MG63 (cell line): ENCODE measurements around the gene ACADSB. TPM values are rescaled to one million over a fixed set of nuclear protein-coding genes. Genes with fewer than 3 reads are reported as not detected.

Source experiments
- DNase-seq: peaks from one replicate; pipeline ENCODE4 v3.0.0-alpha.2; 2020
- H3K27me3 ChIP-seq: fragments of 250-450 bp; sonication (Bioruptor Pico); 2 replicates; pipeline ENCODE4 v1.5.1; 2020; ENCODE audit warnings: mild to moderate bottlenecking, moderate library complexity
- H3K36me3 ChIP-seq: fragments of 250-450 bp; sonication (Bioruptor Pico); 2 replicates; pipeline ENCODE4 v1.5.1; 2020; ENCODE audit warnings: mild to moderate bottlenecking, moderate library complexity
- H3K4me3 ChIP-seq: fragments of 250-450 bp; sonication (Bioruptor Pico); 2 replicates; pipeline ENCODE4 v1.5.1; 2020; ENCODE audit warnings: mild to moderate bottlenecking, moderate library complexity
- H3K9me3 ChIP-seq: fragments of 250-450 bp; sonication (Bioruptor Pico); 2 replicates; pipeline ENCODE4 v1.5.1; 2020; ENCODE audit warnings: mild to moderate bottlenecking, moderate library complexity
- total RNA-seq: library from RNA; depleted of rRNA; stranded (reverse); fragments of >200 nt; shearing (Covaris generic); gene quantifications from 2 replicates; pipeline ENCODE4 v1.2.3, GENCODE V29; 2014; ENCODE audit warnings: low replicate concordance

The ACADSB gene
- total RNA-seq, 1 experiment from 2014 or later = 3.0 TPM

- no peak for DNase-seq
- no peaks in the 10 kb centered on the region for H3K27me3 ChIP-seq
- H3K36me3 ChIP-seq = no peaks in the 10 kb centered on the region
- H3K4me3 ChIP-seq = no peak overlapping the region
- H3K9me3 ChIP-seq = no peaks in the 10 kb centered on the region
Measured at GRCh38 chr10:123062726-123063125, 53.9 kb downstream of the ACADSB start.

- H3K4me3 ChIP-seq = no peak overlapping the region
- no peaks in the 10 kb centered on the region for H3K9me3 ChIP-seq
- no peaks in the 10 kb centered on the region for H3K36me3 ChIP-seq
- no peak for DNase-seq
- peaks cover 5% of the 10 kb centered on the region; the same call in 1 of the 2 replicates for H3K27me3 ChIP-seq
Measured at GRCh38 chr10:123068087-123068853, 59.5 kb downstream of the ACADSB start.

- H3K4me3 ChIP-seq = no peak overlapping the region
- H3K36me3 ChIP-seq = no peaks in the 10 kb centered on the region
- no peak for DNase-seq
Measured at GRCh38 chr10:123069246-123069986, 60.6 kb downstream of the ACADSB start.

GRCh38 chr10:123073187-123073586, 64.4 kb downstream of the ACADSB start:
- Histone ChIP-seq H3K4me3 (no peak overlapping the region), H3K27me3 (peaks cover 5% of the 10 kb centered on the region; the same call in 1 of the 2 replicates), H3K36me3 (no peaks in the 10 kb centered on the region), H3K9me3 (no peaks in the 10 kb centered on the region)
- no peak for DNase-seq

More at GRCh38 chr10:123069246-123069986, 60.6 kb downstream of the ACADSB start:
- no peaks in the 10 kb centered on the region for H3K9me3 ChIP-seq
- peaks cover 5% of the 10 kb centered on the region; the same call in 1 of the 2 replicates for H3K27me3 ChIP-seq

- Histone ChIP-seq H3K9me3 (no peaks in the 10 kb centered on the region), H3K36me3 (no peaks in the 10 kb centered on the region), H3K27me3 (peaks cover 3% of the 10 kb centered on the region; the same call in 1 of the 2 replicates), H3K4me3 (no peak overlapping the region)
- DNase-seq = no peak
Measured at GRCh38 chr10:123074215-123074614, 65.4 kb downstream of the ACADSB start.

GRCh38 chr10:123081896-123082295, 73.1 kb downstream of the ACADSB start:
- Histone ChIP-seq H3K36me3 (no peaks in the 10 kb centered on the region), H3K9me3 (no peaks in the 10 kb centered on the region), H3K4me3 (no peak overlapping the region), H3K27me3 (no peaks in the 10 kb centered on the region)
- no peak for DNase-seq

- no peaks in the 10 kb centered on the region for H3K9me3 ChIP-seq
- no peak for DNase-seq
- H3K36me3 ChIP-seq = no peaks in the 10 kb centered on the region
- no peaks in the 10 kb centered on the region; the same call in 1 of the 2 replicates for H3K27me3 ChIP-seq
- H3K4me3 ChIP-seq = no peak overlapping the region
Measured at GRCh38 chr10:123083811-123084210, 75.0 kb downstream of the ACADSB start.

- Histone ChIP-seq H3K9me3 (no peaks in the 10 kb centered on the region), H3K36me3 (no peaks in the 10 kb centered on the region)
- no peak for DNase-seq
Measured at GRCh38 chr10:123086281-123086680, 77.5 kb downstream of the ACADSB start.

GRCh38 chr10:123087348-123087747, 78.5 kb downstream of the ACADSB start:
- no peaks in the 10 kb centered on the region for H3K9me3 ChIP-seq
- DNase-seq = no peak
- no peak overlapping the region for H3K4me3 ChIP-seq
- H3K27me3 ChIP-seq = no peaks in the 10 kb centered on the region; the same call in 1 of the 2 replicates
- no peaks in the 10 kb centered on the region for H3K36me3 ChIP-seq

More at GRCh38 chr10:123086281-123086680, 77.5 kb downstream of the ACADSB start:
- Histone ChIP-seq H3K27me3 (no peaks in the 10 kb centered on the region; the same call in 1 of the 2 replicates), H3K4me3 (no peak overlapping the region)

- Histone ChIP-seq H3K9me3 (no peaks in the 10 kb centered on the region), H3K36me3 (no peaks in the 10 kb centered on the region), H3K27me3 (no peaks in the 10 kb centered on the region; the same call in 1 of the 2 replicates), H3K4me3 (no peak overlapping the region)
- DNase-seq = no peak
Measured at GRCh38 chr10:123087786-123088185, 79.0 kb downstream of the ACADSB start.

GRCh38 chr10:123092635-123093414, 84.0 kb downstream of the ACADSB start:
- no peaks in the 10 kb centered on the region for H3K27me3 ChIP-seq
- H3K9me3 ChIP-seq = no peaks in the 10 kb centered on the region
- H3K4me3 ChIP-seq = no peak overlapping the region
- DNase-seq = no peak
- H3K36me3 ChIP-seq = no peaks in the 10 kb centered on the region

GRCh38 chr10:123093489-123093888, 84.7 kb downstream of the ACADSB start:
- Histone ChIP-seq H3K36me3 (no peaks in the 10 kb centered on the region), H3K27me3 (no peaks in the 10 kb centered on the region), H3K9me3 (no peaks in the 10 kb centered on the region), H3K4me3 (no peak overlapping the region)
- DNase-seq = no peak

- Histone ChIP-seq H3K9me3 (no peaks in the 10 kb centered on the region), H3K4me3 (no peak overlapping the region), H3K27me3 (no peaks in the 10 kb centered on the region), H3K36me3 (no peaks in the 10 kb centered on the region)
- DNase-seq = no peak
Measured at GRCh38 chr10:123096452-123096851, 87.6 kb downstream of the ACADSB start.

- Histone ChIP-seq H3K36me3 (no peaks in the 10 kb centered on the region), H3K4me3 (no peak overlapping the region), H3K27me3 (no peaks in the 10 kb centered on the region), H3K9me3 (no peaks in the 10 kb centered on the region)
- no peak for DNase-seq
Measured at GRCh38 chr10:123097039-123097438, 88.2 kb downstream of the ACADSB start.

- peak; percentile 22 for DNase-seq
- Histone ChIP-seq H3K4me3 (no peak overlapping the region), H3K27me3 (no peaks in the 10 kb centered on the region), H3K36me3 (no peaks in the 10 kb centered on the region), H3K9me3 (no peaks in the 10 kb centered on the region)
Measured at GRCh38 chr10:123100030-123100762, 91.4 kb downstream of the ACADSB start.

GRCh38 chr10:123101872-123102271, 93.1 kb downstream of the ACADSB start:
- Histone ChIP-seq H3K4me3 (no peak overlapping the region), H3K27me3 (no peaks in the 10 kb centered on the region), H3K9me3 (no peaks in the 10 kb centered on the region), H3K36me3 (no peaks in the 10 kb centered on the region)
- DNase-seq = no peak
